Left renal cortex interstitium (tissue), 4 donors: ENCODE results near the gene EEF1AKMT1. TPM values are rescaled to one million over a fixed set of nuclear protein-coding genes. Genes with fewer than 3 reads are reported as not detected.
"Not testable (repeated sequence)": the region's sequence is repeated elsewhere in the genome, so short reads cannot be mapped to it uniquely, and the experiment has no call there.

ENCODE experiments used
- DNase-seq, 4 donors: peaks; one replicate each; pipeline ENCODE4 v3.0.0-alpha.2; 2013; ENCODE audit warnings: low read depth in 4 of 4, low spot score in 2 of 4, missing footprints in 1 of 4
- polyA plus RNA-seq, 4 donors: library from polyadenylated mRNA; unstranded; fragments of 120-200 nt; gene quantifications; one replicate each; pipeline ENCODE4 v1.2.1, GENCODE V29; 2013; ENCODE audit not compliant: insufficient read length in 4 of 4

EEF1AKMT1 gene
- polyA plus RNA-seq, 4 donors = 13.0 to 18.9 (median 15.9) TPM

DNA sequence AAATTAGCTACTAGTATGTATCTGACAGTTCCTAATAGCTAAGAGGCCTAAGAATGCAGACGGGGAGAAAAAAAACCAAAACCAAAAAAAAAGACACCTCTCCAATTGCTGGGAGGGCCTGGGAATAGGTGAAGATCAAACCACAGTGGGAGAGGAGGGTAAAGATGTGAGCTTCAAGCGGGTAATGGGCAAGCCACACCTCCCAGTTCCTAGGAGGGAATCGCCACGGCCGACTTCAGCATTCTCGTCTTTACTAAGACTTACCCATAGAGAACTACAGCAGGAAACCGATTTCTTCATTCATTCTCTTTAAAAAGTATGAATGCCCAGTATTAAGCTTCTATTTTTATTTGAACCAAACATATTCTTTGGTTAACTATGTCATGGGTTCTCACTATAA, 5.6 kb upstream of the EEF1AKMT1 start:
- no peak for DNase-seq

DNA sequence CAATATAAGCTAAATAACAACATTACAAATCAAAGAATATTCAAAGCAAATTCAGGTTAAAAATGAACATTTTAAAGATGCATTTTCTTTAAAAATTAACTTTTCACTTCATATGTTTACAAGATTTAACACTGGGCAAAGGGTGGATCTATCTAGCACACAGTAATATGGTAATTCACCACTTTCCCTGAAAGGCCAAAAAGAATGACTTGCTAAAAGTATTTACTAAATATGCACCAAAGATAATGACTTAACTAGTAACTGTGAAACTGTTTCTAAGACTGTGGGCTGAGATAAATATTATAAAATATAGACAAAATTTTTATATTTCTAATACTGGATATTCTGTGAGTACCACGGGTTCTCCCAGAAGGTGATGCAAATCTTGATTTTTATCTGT, 4.5 kb upstream of the EEF1AKMT1 start:
- DNase-seq = no peak

DNA sequence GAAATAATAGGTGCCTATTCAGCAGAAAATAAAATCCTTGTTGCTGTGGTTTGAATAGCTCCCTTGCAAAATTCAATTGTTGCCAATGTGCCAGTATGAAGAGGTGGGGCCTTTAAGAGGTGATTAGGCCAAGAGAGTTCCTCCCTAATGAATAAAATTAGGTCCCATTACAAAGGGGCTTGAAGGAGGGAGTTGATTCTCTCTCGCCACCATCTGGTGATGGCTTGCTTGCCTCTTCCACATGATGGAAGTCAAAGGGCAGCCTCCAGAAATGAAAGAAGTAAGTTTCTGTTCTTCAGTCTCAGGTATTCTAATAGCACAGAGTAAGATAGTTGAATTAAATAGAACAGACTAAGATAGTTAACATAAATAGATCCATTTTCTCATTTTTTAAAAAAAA, 3.0 kb upstream of the EEF1AKMT1 start:
- DNase-seq = no peak

- DNase-seq = no peak
Observed at GRCh38 chr13:20775961-20776360, 2.2 kb upstream of the EEF1AKMT1 start.

GRCh38 chr13:20774746-20775145, 985 bp upstream of the EEF1AKMT1 start:
- DNase-seq = no peak

GRCh38 chr13:20772401-20773131, 1.2 kb downstream of the EEF1AKMT1 start:
- no peak for DNase-seq

DNA sequence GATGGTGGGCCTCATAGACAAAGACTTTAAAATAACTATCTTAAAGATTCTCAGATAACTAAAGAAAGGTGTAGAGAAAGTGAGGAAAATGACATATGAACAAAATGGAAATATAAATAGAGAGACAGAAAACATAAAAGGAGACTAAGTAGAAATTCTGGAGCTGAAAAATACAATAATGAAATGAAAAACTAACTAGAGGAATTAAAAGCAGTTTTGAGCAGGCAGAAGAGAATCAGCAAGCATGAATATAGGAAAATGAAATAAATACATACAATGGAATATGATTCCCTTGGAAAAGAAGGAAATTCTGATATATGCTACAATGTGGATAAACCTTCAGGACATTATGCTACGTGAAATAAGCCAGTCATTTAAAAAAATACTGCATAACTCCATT, 3.9 kb downstream of the EEF1AKMT1 start:
- DNase-seq = no peak

DNA sequence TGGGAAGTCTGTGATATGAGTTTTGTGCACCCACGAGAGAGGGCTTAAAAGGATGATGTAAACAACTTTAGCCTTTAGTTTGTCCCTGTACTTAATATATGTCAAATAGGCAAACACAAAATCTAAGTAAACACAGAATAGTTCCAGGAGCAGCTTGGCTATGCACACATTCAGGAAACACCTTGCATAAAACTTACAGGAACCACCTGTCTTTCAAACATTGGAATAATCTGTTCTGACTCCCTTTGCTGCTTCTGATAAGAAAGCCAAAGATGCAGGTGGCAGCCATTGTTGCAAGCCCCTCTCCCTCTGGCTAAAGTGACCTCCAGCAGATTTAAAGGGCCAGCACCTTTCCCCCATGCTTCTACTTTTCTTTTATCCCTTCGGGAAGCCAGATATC, 4.7 kb downstream of the EEF1AKMT1 start:
- no peak for DNase-seq

GRCh38 chr13:20767309-20767943, 6.3 kb downstream of the EEF1AKMT1 start:
- DNase-seq = no peak

DNA sequence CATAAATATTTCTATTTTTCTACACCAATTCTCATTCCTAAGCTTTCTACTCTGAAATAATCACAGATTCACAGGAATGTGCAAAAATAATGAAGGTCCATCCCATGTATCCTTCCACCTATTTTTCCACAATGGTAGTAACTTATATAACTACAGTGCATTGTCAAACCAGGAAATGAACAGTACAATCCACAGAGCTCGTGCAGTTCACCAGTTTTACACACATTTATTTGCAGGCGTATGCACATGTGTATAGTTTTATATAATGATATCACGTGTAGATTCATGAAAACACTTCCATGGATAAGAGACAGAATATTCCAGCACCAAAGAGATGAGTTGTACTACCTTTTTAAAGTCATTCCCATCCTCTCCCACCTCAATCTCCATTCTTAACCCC, 12.9 kb downstream of the EEF1AKMT1 start:
- no peak for DNase-seq

- no peak for DNase-seq
Observed at GRCh38 chr13:20754009-20754408, 19.8 kb downstream of the EEF1AKMT1 start.

- DNase-seq = no peak
Observed at GRCh38 chr13:20749377-20749776, 24.4 kb downstream of the EEF1AKMT1 start.

DNA sequence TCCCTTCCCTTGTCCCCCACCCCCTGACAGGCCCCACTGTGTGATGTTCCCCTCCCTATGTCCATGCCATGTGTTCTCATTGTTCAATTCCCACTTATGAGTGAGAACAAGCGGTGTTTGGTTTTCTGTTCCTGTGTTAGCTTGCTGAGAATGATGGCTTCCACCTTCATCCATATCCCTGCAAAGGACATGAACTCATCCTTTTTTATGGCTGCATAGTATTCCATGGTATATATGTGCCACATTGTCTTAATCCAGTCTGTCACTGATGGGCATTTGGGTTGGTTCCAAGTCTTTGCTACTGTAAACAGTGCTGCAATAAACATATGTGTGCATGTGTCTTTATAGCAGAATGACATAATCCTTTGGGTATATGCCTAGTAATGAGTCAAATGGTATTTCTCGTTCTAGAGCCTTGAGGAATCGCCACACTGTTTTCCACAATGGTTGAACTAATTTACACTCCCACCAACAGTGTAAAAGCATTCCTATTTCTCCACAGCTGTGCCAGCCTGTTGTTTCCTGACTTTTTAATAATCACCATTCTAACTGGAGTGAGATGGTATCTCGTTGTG, 29.8 kb downstream of the EEF1AKMT1 start:
- not testable (repeated sequence) for DNase-seq

- DNase-seq = no peak
Observed at GRCh38 chr13:20740021-20740420, 33.7 kb downstream of the EEF1AKMT1 start.

- no peak for DNase-seq
Observed at GRCh38 chr13:20738616-20739015, 35.1 kb downstream of the EEF1AKMT1 start.

DNA sequence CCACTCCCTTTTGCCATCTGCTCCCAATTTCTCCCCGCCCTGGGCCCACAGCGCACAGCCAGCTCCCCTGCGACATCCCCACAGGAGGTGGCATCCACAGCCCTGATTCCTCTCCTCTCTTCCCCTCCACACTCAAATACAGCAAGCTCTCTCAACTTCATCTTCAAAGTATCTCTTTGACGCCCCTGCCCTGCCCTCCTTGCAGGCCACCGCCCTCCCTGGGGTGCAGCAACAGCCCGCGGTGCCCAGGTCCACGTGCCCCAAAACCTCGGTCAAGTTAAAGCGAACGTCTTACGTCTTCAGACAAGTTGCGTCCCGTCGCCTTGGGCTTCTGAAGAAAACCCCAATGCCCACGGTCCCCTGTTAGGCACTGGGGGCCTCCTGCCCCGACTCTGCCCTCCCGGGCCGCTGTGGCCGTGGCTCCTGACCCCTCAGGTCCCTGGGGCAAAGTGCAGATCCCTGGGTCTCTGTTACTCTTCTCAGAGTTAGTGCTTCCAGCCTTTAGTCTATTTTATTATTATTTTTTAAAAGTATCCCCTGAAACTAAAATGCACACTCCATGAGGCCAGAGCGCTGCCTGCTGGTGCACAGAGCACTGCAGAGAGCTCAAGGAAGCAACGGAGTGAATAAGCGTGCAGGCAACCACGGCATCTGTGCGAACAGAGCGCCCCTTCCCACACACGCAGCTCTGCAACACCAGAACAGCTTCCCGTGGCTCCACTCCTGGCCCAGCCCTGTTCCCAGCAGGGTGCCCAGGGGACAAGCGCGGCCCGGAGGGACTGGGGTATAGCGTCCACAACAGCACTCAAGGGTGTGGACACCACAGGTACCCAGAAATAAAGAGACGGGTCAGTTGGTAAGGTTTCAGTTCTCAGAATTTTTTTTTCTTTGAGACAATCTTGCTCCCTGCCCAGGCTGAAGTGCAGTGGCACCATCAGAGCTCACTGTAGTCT, 43.9 kb downstream of the EEF1AKMT1 start:
- DNase-seq = no peak

DNA sequence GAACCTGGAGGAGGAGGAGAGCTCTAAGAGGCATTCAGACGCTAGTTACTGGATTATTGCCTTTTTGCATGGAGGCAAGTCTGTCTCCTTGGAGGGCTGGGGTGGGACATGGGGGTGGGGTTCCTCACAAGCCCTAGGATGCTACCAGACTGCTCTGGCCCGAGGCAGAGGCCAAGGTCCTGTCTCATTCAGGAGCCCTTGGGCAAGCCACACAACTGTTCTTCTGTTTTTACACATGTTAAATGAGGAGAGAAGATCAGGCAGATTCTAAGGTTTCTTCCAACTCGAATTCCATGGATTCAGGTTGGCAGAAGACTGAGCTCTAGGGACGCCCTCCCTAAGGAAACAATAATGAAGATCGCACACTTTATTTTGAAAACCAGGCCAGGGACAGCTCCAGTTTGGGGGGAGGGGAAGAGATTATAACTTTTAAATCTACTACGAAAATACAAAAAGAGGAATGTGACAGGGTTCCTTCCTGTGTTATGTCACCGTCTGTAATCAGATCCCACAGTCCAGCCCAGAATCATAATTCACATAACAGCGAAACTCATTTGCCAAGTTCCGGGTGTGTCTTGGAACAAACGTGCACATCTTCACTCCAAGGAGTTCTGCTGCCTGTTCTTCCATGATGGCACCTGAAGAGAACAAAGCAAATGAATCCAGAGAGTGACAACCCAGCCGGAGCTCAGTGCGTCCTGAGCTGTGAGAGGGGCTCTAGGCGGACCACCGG, 45.0 kb downstream of the EEF1AKMT1 start:
- DNase-seq = no peak

- DNase-seq = no peak
Observed at GRCh38 chr13:20727856-20728255, 45.9 kb downstream of the EEF1AKMT1 start.

DNA sequence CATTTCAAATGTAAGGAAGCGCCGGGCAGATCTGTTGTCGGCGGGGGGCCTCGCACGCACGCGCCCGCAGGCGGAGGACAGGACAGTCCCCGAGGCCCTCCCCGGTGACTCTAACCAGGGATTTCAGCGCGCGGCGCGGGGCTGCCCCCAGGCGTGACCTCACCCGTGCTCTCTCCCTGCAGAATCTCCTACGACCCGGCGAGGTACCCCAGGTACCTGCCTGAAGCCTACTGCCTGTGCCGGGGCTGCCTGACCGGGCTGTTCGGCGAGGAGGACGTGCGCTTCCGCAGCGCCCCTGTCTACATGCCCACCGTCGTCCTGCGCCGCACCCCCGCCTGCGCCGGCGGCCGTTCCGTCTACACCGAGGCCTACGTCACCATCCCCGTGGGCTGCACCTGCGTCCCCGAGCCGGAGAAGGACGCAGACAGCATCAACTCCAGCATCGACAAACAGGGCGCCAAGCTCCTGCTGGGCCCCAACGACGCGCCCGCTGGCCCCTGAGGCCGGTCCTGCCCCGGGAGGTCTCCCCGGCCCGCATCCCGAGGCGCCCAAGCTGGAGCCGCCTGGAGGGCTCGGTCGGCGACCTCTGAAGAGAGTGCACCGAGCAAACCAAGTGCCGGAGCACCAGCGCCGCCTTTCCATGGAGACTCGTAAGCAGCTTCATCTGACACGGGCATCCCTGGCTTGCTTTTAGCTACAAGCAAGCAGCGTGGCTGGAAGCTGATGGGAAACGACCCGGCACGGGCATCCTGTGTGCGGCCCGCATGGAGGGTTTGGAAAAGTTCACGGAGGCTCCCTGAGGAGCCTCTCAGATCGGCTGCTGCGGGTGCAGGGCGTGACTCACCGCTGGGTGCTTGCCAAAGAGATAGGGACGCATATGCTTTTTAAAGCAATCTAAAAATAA, 52.1 kb downstream of the EEF1AKMT1 start:
- DNase-seq = no peak
